Omental fat pad (tissue), 4 donors: ENCODE measurements around the gene PAX7. TPM values are rescaled to one million over a fixed set of nuclear protein-coding genes. Genes with fewer than 3 reads are reported as not detected.

Experiments
- ATAC-seq: fragments of 150-250 bp; one replicate; pipeline ENCODE4 v1.9.1; 2016; ENCODE audit warnings: mild to moderate bottlenecking, moderate library complexity; ENCODE audit not compliant: low FRiP score
- DNase-seq: peaks from one replicate; pipeline ENCODE4 v3.0.0-alpha.2; 2019; ENCODE audit warnings: low spot score
- total RNA-seq, 4 donors: library from RNA; depleted of rRNA; stranded (reverse); fragments of >200 nt; gene quantifications; one replicate each; pipeline ENCODE4 v1.1.0, GENCODE V29; 2016
- TF ChIP-seq, protein P1 (sequence below), 3 donors: fragments of 450-650 bp; IDR thresholded peaks; one replicate each; pipeline ENCODE4 v1.5.1; 2016 to 2017; ENCODE audit warnings: antibody characterized with exemption in 3 of 3, mild to moderate bottlenecking in 3 of 3, moderate library complexity in 2 of 3

PAX7 gene
- total RNA-seq, 4 donors from 2014 or later, result not detected

DNA sequence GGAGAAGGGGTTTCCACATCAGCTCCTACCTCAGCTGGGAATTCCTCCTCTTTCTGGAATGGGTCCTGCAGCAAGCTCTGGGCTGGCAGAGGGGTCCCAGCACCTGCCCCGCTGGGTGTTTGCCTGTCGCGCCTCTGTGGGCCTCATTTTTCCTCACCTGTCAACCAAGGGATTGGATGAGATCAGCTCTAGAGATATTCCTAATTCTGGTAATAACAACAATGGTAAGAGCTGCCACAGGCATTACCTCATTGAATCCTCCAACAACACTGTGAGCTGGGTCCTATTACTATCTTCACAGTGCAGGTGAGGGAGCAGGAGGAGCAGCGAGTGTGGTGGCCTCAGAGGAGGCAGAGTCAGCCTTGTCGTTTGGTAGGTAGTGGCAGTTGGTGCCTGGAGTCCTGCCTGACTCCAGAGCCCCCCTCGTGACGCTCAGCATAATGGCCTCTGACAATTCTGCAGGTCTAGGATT is 23.3 kb upstream of the PAX7 start:
- ATAC-seq, result no peak
- TF ChIP-seq, protein P1, sequence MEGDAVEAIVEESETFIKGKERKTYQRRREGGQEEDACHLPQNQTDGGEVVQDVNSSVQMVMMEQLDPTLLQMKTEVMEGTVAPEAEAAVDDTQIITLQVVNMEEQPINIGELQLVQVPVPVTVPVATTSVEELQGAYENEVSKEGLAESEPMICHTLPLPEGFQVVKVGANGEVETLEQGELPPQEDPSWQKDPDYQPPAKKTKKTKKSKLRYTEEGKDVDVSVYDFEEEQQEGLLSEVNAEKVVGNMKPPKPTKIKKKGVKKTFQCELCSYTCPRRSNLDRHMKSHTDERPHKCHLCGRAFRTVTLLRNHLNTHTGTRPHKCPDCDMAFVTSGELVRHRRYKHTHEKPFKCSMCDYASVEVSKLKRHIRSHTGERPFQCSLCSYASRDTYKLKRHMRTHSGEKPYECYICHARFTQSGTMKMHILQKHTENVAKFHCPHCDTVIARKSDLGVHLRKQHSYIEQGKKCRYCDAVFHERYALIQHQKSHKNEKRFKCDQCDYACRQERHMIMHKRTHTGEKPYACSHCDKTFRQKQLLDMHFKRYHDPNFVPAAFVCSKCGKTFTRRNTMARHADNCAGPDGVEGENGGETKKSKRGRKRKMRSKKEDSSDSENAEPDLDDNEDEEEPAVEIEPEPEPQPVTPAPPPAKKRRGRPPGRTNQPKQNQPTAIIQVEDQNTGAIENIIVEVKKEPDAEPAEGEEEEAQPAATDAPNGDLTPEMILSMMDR (IDR thresholded peaks at IDR 0.05), result no peak
- DNase-seq, result no peak

GRCh38 chr1:18608534-18608933 is 22.1 kb upstream of the PAX7 start:
- no peak for ATAC-seq
- no peak for DNase-seq
- TF ChIP-seq, protein P1 (IDR thresholded peaks at IDR 0.05), result no peak

GRCh38 chr1:18611311-18611710 is 19.3 kb upstream of the PAX7 start:
- DNase-seq, result no peak
- TF ChIP-seq, protein P1 (IDR thresholded peaks at IDR 0.05), result no peak
- no peak for ATAC-seq

GRCh38 chr1:18612073-18612472 is 18.6 kb upstream of the PAX7 start:
- DNase-seq (no peak), ATAC-seq (no peak)
- TF ChIP-seq, protein P1 (IDR thresholded peaks at IDR 0.05), result no peak

DNA sequence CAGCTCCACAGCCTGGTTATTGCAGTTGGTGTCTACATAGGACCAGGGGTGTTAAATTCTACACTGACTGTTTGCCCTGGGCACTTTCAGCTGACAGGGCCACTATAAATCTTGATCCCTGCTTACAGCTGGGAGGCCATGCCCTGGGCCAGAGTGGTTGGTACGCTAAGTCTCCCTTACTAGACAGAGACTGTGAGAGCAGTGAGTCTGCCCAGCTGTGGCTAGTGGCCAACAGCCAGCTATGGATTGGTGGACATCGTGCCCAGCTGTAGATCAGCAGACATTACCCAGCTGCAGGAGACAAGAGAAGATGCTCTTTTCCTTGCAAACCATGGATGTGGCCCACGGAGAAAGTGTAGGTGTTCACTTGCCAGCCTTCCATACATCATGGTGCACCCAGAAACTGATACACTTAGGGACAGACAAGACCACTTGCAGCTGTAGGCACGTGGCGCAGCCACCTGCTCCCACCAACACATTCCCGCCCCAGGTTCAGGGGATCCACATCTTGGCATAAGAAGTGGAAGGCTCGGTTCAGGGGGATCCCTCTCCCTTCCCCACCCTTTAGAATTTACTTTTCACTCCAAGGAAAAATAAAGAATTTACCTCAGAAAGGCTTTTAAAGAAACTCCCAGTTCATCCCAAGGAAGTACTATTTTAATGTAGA is 16.4 kb upstream of the PAX7 start:
- no peak for ATAC-seq
- no peak for DNase-seq
- TF ChIP-seq, protein P1 (IDR thresholded peaks at IDR 0.05), result no peak

DNA sequence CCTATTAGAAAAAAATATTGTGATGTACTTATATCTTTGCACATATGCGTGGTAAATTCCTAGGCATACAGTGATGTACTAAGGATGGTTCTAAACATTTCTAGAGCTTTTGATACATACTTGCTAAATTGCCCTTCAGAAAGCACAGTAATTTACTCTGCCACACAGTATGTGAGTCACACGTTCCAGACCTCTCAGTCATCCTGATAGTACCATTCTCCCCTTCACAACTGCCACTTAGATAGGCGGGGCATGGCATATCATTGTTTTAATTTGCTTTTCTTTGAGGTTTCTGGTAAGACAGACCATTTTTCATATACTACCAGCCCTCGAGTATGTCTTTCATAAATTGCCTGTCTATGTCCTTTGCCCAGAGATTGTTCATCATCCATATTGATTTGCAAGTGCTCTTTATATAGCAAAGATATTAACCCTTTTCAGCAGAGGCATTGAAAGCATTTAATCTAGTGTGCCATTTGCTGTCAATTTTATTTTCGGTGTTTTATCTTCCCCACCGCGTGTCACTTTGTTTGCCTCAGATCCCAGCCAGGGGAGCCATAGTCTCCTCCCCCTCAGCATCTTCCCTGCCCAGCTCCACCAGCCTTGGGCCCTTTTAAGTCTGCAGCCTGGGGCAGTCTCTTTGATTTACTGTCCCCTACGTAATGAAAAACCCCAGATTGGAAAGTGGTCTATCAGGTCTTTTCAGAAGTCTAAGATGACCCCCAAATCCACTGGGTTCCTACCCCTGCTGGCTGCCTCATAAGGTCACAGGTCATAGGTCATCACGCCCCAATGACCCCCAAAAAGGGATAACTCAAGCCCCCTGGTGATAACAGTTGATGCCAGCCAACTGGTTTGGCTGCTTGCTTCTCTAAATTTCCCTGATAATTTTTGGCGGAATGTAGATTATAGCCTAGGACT is 11.8 kb upstream of the PAX7 start:
- TF ChIP-seq, protein P1 (IDR thresholded peaks at IDR 0.05), result no peak
- DNase-seq, result no peak
- ATAC-seq, result no peak
